GM18499 (cell line): Measurements from ENCODE around the gene SRPK2.
"Not testable (repeated sequence)": the region's sequence is repeated elsewhere in the genome, so short reads cannot be mapped to it uniquely, and the experiment has no call there.

Experiments
- ATAC-seq: cut with Tn5 transposase; IDR thresholded peaks from one replicate; pipeline ENCODE4 v1.9.1; 2021; ENCODE audit warnings: moderate number of reproducible peaks; ENCODE audit not compliant: insufficient read depth, unreplicated experiment

The SRPK2 gene

GRCh38 chr7:105388356-105389087 lies at the start of gene SRPK2:
TSS of gene SRPK2 (minus strand) at chr7:105388921.
- ATAC-seq, result peak; percentile 46

- ATAC-seq, result no peak
Measured at GRCh38 chr7:105438254-105438653, 49.5 kb upstream of the SRPK2 start.

GRCh38 chr7:105437356-105437755 lies 48.6 kb upstream of the SRPK2 start:
- not testable (repeated sequence) for ATAC-seq

DNA sequence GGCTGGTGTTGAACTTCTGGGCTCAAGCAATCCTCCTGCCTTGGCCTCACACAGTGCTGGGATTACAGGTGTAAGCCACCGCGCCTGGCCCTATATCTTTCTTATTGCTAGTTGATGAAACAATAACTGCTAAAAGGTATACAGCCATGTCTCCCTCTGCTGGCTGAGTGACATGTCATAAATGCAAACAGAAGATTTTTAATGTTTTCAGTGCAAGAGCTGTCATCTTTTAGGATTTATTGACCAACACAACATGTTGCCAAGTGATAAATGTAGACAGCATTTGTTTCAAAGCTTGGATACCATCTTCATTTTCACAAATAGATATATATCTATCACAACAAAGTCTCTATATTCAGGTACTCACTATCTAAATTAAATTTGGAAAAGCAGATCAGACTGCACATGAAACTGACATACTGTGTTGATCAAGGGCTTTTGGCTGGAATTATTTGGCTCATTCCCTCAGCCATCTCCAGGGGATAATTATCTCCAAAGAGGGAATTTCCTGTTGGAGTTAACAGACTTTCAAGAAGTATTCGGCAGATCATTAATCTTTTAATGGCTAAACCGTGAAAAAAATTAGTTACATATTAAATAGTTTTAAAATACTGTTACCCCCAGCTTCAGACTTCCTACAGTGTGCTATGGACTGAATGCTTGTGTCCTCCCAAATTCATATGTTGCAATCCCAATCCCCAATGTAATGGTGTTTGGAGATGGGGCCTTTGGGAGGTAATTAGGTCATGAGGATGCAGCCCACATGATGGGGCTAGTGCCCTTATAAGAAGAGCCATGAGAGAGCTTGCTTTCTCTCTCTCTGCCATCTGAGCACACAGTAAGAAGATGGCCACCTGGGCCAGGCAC lies 41.3 kb upstream of the SRPK2 start:
- ATAC-seq, result no peak

DNA sequence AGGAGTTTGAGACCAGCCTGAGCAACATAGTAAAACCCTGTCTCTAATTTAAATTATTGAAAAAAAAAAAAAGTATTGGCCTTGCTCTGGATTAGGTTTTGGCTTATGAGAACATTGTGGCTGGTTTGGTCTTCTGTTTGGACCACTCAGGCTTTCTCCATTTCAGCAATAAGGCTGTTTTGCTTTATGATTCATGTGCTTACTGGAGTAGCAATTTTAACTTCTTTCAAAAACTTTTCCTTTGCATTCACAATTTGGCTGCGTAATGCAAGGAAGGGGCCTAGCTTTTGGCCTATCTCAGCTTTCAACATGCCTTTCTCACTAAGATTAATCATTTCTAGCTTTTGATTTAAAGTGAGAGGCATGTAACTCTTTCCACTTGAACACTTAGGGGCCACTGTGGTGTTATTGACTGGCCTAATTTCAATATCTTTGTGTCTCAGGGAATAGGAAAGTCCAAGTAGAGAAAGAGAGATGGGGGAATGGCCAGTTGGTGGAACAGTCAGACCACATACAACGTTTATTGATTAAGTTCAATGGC lies 38.0 kb upstream of the SRPK2 start:
- no peak for ATAC-seq

DNA sequence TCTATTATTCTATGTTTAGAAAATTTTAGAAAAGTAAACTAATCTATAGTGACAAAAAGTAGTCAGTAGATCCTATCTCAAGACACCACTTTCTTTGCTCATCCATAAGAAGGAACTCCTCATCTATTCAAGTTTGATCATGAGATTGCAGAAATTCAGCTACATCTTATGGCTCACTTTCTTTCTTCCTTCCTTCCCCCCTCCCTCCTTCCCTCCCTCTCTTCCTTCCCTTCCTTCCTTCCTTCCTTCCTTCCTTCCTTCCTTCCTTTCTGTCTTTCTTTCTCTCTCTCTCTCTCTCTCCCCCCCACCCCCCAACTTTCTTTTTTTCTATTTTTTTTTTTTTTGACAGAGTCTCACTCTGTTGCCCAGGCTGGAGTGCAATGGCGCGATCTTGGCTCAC lies 35.3 kb upstream of the SRPK2 start:
- no peak for ATAC-seq

- no peak for ATAC-seq
Measured at GRCh38 chr7:105413887-105414437, 25.2 kb upstream of the SRPK2 start.

- not testable (repeated sequence) for ATAC-seq
Measured at GRCh38 chr7:105410774-105411173, 22.1 kb upstream of the SRPK2 start.

DNA sequence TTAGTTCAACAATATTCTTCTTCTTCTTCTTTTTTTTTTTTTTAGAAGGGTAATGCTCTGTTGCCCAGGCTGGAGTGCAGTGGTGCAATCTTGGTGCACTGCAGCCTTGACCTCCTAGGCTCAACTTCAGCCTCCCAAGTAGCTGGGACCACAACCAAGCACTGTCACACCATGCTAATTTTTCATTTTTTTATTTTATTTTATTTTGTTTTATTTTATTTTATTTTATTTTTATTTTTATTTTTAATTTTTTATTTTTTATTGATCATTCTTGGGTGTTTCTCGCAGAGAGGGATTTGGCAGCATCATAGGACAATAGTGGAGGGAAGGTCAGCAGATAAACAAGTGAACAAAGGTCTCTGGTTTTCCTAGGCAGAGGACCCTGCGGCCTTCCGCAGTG lies 21.1 kb upstream of the SRPK2 start:
- not testable (repeated sequence) for ATAC-seq

GRCh38 chr7:105408791-105409410 lies 20.2 kb upstream of the SRPK2 start:
- ATAC-seq, result no peak

GRCh38 chr7:105403128-105403527 lies 14.4 kb upstream of the SRPK2 start:
- no peak for ATAC-seq

DNA sequence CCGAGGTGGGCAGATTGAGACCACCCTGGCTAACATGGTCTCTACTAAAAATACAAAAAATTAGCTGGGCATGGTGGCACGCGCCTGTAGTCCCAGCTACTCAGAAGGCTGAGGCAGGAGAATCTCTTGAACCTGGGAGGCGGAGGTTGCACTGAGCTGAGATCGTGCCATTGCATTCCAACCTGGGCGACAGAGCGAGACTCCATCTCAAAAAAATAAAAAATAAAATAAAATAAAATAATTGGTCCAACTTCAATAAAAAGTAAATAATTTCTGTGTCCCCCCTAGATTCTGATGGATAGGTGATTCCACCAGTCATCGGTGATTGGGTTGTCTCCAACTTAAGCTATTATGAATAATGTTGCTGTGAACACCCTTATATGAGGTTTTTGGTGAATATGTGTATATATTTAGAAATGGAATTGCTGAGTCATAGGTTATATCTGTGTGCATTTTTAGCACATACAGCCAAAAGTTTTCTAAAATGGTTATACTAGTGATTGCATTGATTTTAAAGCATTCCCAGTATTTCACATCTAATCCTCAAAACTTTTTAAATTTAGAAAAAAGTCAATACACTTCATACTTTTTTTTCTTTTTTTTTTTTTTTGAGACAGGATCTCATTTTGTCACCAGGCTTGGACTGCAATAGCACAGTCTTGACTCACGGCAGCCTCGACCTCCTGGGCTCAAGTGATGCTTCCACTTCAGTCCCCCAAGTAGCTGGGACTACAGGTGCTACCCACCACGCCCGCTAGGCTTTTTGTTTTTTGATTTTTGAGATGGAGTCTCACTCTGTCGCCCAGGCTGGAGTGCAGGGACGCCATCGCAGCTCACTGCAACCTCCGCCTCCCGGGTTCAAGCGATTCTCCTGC lies 13.7 kb upstream of the SRPK2 start:
- no peak for ATAC-seq

GRCh38 chr7:105399043-105399725 lies 10.5 kb upstream of the SRPK2 start:
- no peak for ATAC-seq

GRCh38 chr7:105396566-105396965 lies 7.8 kb upstream of the SRPK2 start:
- ATAC-seq, result no peak

DNA sequence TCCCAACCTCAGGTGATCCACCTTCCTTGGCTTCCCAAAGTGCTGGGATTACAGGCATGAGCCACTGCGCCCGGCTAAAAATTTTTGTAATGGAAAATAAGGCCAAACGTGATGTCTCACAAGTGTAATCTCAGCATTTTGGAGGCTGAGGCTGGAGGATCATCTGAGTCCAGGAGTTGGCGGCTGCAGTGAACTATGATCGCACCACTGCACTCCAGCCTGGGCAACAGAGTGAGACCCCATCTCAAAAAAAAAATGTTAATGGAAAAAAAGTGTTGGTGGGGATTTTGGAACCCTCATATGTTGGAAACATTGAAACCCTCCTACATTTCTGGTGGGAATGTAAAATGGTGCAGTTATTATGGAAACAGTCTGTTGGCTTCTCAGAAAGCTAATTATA lies 2.7 kb upstream of the SRPK2 start:
- no peak for ATAC-seq

GRCh38 chr7:105389889-105390288 lies 1.2 kb upstream of the SRPK2 start:
- ATAC-seq, result no peak

GRCh38 chr7:105389088-105389650 lies 448 bp upstream of the SRPK2 start:
- ATAC-seq, result no peak

DNA sequence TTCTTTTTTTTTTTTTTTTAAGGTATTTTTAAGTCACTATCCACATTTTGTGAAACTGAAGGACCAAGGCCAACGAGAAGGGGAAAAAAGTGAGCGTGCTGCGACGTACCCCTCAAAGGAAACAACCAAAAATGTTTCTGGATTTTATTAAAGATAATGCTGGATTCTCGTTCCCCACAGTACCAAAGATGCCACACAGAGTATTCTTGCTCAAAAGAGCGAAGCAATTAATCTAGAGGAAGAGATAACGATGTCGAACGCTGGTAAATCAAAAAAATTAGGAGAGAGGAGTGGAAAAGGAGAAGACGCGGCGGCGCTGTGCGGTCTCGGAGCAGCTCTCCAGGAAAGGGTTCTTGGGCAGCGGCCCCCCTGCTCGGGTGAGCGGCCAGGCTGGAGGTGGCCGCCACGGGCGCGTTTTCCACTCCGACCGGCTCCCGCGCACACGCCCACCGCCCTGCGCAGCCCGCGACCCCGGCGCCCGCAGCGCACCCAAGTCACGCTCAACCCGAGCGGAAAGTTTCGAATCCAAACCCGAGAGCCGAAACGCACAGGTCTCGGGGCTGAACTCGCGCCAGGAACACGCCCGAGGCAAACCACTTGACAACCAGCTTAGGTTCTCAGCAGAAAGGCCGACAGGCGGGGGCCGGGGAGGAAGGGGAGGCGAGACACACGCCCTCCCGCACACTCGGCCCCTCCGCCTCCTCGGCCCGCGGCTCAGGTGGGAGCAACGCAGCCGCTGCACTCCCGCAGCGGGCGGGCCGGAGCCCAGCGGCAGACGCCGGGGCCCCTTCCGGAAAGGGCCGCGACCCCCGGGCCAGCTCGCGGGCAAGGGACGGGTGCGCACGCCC lies 989 bp downstream of the SRPK2 start:
- ATAC-seq, result peak; percentile 25
